Kidney (tissue), 14 donors: ENCODE results near the gene HCN4. TPM values are rescaled to one million over a fixed set of nuclear protein-coding genes. Genes with fewer than 3 reads are reported as not detected.

Experiments
- DNase-seq, 5 donors: peaks; one replicate each; pipeline ENCODE4 v3.0.0-alpha.2; 2013 to 2020
- FAIRE-seq: peaks from 2 replicates; lab custom pipeline; 2012; peaks lifted over from hg19 to GRCh38; lab: Jason Lieb, UNC
- H3K27ac ChIP-seq, 2 donors: one replicate each; pipeline ENCODE4 v1.7.0; 2013; ENCODE audit warnings: low read depth in 2 of 2, low read length in 2 of 2, inconsistent platforms in 1 of 2
- H3K27me3 ChIP-seq: one replicate; pipeline ENCODE4 v1.7.1; 2013; ENCODE audit warnings: low read length, inconsistent platforms; ENCODE audit not compliant: control insufficient read depth, insufficient read depth
- H3K36me3 ChIP-seq, 3 donors: one replicate each; pipeline versions ENCODE4 v1.7.0 to v1.7.1; 2013; ENCODE audit warnings: low read length in 3 of 3, control low read depth in 1 of 3, inconsistent platforms in 1 of 3; ENCODE audit not compliant: insufficient read depth in 3 of 3, control insufficient read depth in 2 of 3
- H3K4me1 ChIP-seq, 3 donors: one replicate each; pipeline versions ENCODE4 v1.7.0 to v1.7.1; 2013; ENCODE audit warnings: low read length in 3 of 3, inconsistent platforms in 1 of 3, low read depth in 1 of 3; ENCODE audit not compliant: control insufficient read depth in 2 of 3, insufficient read depth in 2 of 3
- H3K4me3 ChIP-seq, 3 donors: one replicate each; pipeline versions ENCODE4 v1.7.0 to v1.8.1; 2013; ENCODE audit warnings: low read length in 3 of 3, control low read depth in 1 of 3, inconsistent platforms in 1 of 3
- H3K9ac ChIP-seq, 3 donors: one replicate each; pipeline versions ENCODE4 v1.7.0 to v1.7.1; 2013; ENCODE audit warnings: low read length in 3 of 3, control low read depth in 1 of 3, inconsistent platforms in 1 of 3
- H3K9me3 ChIP-seq, 3 donors: one replicate each; pipeline versions ENCODE4 v1.7.0 to v1.7.1; 2013; ENCODE audit warnings: low read length in 3 of 3, control low read depth in 1 of 3, inconsistent platforms in 1 of 3; ENCODE audit not compliant: control insufficient read depth in 2 of 3, insufficient read depth in 1 of 3
- intact Hi-C: fragments of 100-400 bp; cut with DNase I; formaldehyde crosslinking; loops from one replicate; pipeline ENCODE4 v1.11.1; 2022
- polyA plus RNA-seq: library from polyadenylated mRNA; stranded (reverse); fragments of 350-450 nt; fragmentation: Illumina TruSeq; extraction: RNeasy Lipid Tissue Mini Kit (QIAGEN cat#74804); gene quantifications from one replicate; pipeline ENCODE4 v1.2.3, GENCODE V29; 2014; ENCODE audit warnings: low read depth, low replicate concordance; ENCODE audit not compliant: insufficient read depth
- total RNA-seq: library from RNA; stranded (reverse); fragmentation: NEBNext Ultra II Directional; extraction: Animal tissue kit (Norgen Biotek cat#: 25700); gene quantifications from one replicate; pipeline ENCODE4 v1.2.1, GENCODE V29; 2021
- TF ChIP-seq, protein P1 (sequence below): IDR thresholded peaks from 3 replicates; pipeline ENCODE4 v1.5.1; 2012; ENCODE audit warnings: mild to moderate bottlenecking, moderate library complexity, borderline replicate concordance; ENCODE audit not compliant: insufficient read depth; ENCODE audit errors: extremely low read depth
- donor health status: control.
- donor health status: control.
- donor health status: control.
- donor health status: control.
- donor health status: control.
- donor health status: DM: yes; HTN: yes; CAD: no.
- donor health status: Normal renal cell carcinoma (clear cell type).

The HCN4 gene
- total and polyA plus RNA-seq, 2 donors from 2014 or later = 0.15 to 0.50 TPM

DNA sequence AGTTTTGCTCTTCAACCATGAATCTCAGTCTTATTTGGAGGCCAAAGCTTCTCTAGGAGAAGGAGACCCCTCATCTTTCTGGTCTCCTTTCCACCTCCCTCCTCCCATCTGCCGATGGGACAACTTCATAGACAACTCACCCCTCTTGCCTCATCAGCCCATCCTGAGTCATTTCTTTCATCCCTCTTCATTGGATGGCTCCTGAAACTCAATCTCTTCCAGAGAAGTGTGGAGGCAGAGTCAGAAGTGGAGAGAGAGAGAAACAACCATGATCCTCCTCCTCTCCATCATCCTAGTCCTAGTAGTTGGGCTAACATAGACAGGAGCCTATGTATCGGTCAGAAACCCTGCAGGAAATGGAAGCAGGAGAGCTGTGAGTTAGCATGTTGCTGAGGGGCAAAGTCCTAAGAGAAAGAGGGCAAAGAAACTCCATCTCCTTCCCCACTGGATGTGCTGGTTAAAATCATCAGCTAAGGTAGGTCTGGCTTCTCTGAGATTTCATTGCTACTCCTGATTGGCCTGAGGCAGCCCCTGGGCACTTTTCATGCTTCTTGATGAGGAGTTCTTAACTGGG lies 21.3 kb upstream of the HCN4 start:
- FAIRE-seq (no peak), DNase-seq (no peak)
- H3K27ac ChIP-seq = no peak overlapping the region
- no peaks in the 10 kb centered on the region for H3K36me3 ChIP-seq
- no peak overlapping the region for H3K4me3 ChIP-seq
- TF ChIP-seq, protein P1, sequence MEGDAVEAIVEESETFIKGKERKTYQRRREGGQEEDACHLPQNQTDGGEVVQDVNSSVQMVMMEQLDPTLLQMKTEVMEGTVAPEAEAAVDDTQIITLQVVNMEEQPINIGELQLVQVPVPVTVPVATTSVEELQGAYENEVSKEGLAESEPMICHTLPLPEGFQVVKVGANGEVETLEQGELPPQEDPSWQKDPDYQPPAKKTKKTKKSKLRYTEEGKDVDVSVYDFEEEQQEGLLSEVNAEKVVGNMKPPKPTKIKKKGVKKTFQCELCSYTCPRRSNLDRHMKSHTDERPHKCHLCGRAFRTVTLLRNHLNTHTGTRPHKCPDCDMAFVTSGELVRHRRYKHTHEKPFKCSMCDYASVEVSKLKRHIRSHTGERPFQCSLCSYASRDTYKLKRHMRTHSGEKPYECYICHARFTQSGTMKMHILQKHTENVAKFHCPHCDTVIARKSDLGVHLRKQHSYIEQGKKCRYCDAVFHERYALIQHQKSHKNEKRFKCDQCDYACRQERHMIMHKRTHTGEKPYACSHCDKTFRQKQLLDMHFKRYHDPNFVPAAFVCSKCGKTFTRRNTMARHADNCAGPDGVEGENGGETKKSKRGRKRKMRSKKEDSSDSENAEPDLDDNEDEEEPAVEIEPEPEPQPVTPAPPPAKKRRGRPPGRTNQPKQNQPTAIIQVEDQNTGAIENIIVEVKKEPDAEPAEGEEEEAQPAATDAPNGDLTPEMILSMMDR = no peak
- no peak overlapping the region for H3K9ac ChIP-seq
- H3K27me3 ChIP-seq = no peaks in the 10 kb centered on the region
- H3K4me1 ChIP-seq = no peaks in the 10 kb centered on the region
- H3K9me3 ChIP-seq = no peaks in the 10 kb centered on the region
- intact Hi-C loops = no loop called here

GRCh38 chr15:73389539-73389938 lies 20.8 kb upstream of the HCN4 start:
- Histone ChIP-seq H3K4me1 (no peaks in the 10 kb centered on the region), H3K4me3 (no peak overlapping the region), H3K9me3 (no peaks in the 10 kb centered on the region), H3K27me3 (no peaks in the 10 kb centered on the region), H3K36me3 (no peaks in the 10 kb centered on the region), H3K9ac (no peak overlapping the region), H3K27ac (no peak overlapping the region)
- TF ChIP-seq, protein P1 = no peak
- FAIRE-seq (no peak), DNase-seq (no peak)
- intact Hi-C loops = no loop called here

DNA sequence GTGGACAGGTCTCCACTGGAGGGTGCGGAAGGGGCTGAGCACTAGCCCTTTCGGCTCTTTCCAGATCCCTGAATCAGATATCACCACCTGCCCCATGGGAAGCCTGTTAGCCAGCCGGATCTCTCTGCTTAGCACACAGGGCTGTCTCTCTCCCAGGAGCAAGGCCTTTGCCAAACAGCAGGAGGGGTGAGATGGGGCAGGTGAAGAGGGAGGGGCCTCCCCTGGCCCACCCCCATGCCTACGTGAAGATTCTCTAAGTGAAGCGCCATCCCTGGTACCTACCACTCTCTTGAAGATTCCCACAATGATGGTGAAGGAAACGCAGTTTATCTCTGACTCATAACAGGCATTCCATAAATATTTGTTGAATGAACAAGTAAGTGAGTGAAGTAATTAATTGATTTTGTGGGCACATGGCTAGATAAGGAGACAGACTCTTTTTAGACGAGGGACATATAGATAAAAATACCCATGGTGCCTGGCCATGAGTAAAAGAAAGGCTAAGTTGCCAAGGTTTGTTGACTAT lies 19.6 kb upstream of the HCN4 start:
- Histone ChIP-seq H3K9ac (no peak overlapping the region), H3K36me3 (no peaks in the 10 kb centered on the region), H3K4me3 (no peak overlapping the region), H3K4me1 (no peaks in the 10 kb centered on the region), H3K27me3 (no peaks in the 10 kb centered on the region), H3K9me3 (peaks cover 0 to 2% (median 0%) of the 10 kb centered on the region in 3 donors), H3K27ac (no peak overlapping the region)
- FAIRE-seq (no peak), DNase-seq (no peak)
- TF ChIP-seq, protein P1 = no peak
- intact Hi-C loops = no loop called here
